WTC11 (cell line): ENCODE data around the gene CDH13. TPM values are rescaled to one million over a fixed set of nuclear protein-coding genes. Genes with fewer than 3 reads are reported as not detected.
A peak's percentile ranks its signal among the peaks of the same experiment; 100 is the strongest.

Experiments used
- ATAC-seq: fragments of 200-7000 bp; cut with Tn5 transposase; 2 replicates; pipeline ENCODE4 v1.10.0; 2021; ENCODE audit warnings: mild to moderate bottlenecking, moderate library complexity
- CTCF ChIA-PET: fragments of 300-600 bp; sonication (Branson Sonifier 250); formaldehyde crosslinking; loops from one replicate; lab custom pipeline; 2021; ENCODE audit warnings: antibody characterized with exemption; lab: Charles Lee
- POLR2A ChIA-PET: fragments of 350-600 bp; sonication (Branson Sonifier 250); formaldehyde crosslinking; loops from one replicate; lab custom pipeline; 2021; ENCODE audit warnings: antibody characterized with exemption; lab: Charles Lee
- DNase-seq: peaks from one replicate; pipeline ENCODE4 v3.0.0; 2021; ENCODE audit warnings: low spot score
- H3K27ac Mint-ChIP-seq: 2 replicates; pipeline ENCODE4 v1.8.0; 2021; ENCODE audit warnings: mixed read lengths
- H3K27me3 Mint-ChIP-seq: 2 replicates; pipeline ENCODE4 v1.8.0; 2021; ENCODE audit warnings: low read depth, mild to moderate bottlenecking, moderate library complexity, mixed read lengths
- H3K36me3 Mint-ChIP-seq: 2 replicates; pipeline ENCODE4 v1.8.0; 2021; ENCODE audit warnings: mixed read lengths
- H3K4me1 Mint-ChIP-seq: 2 replicates; pipeline ENCODE4 v1.8.0; 2022; ENCODE audit warnings: mixed read lengths
- H3K4me3 Mint-ChIP-seq: 2 replicates; pipeline ENCODE4 v1.8.0; 2021; ENCODE audit warnings: mild to moderate bottlenecking, moderate library complexity, mixed read lengths
- H3K9me3 Mint-ChIP-seq: 2 replicates; pipeline ENCODE4 v1.8.0; 2021; ENCODE audit warnings: mixed read lengths
- HMGA2 ChIP-seq: fragments of 250-450 bp; sonication (Bioruptor Pico); IDR thresholded peaks from 2 replicates; pipeline ENCODE4 v1.4.0; 2021; ENCODE audit warnings: mild to moderate bottlenecking, moderate library complexity
- JAZF1 ChIP-seq: fragments of 250-450 bp; sonication (Bioruptor Pico); IDR thresholded peaks from 2 replicates; pipeline ENCODE4 v1.9.0; 2021; ENCODE audit warnings: moderate library complexity, mild to moderate bottlenecking, inconsistent platforms
- KAT7 ChIP-seq: sonication (generic); formaldehyde crosslinking; IDR thresholded peaks from 2 replicates; pipeline ENCODE4 v1.8.1; 2023; ENCODE audit warnings: missing genetic modification reagents, mild to moderate bottlenecking, borderline replicate concordance
- NFATC4 ChIP-seq: fragments of 250-450 bp; sonication (Bioruptor Pico); IDR thresholded peaks from 2 replicates; pipeline ENCODE4 v1.9.0; 2021; ENCODE audit warnings: mild to moderate bottlenecking
- RORB ChIP-seq: fragments of 250-450 bp; sonication (Bioruptor Pico); IDR thresholded peaks from 2 replicates; pipeline ENCODE4 v1.9.0; 2021; ENCODE audit warnings: mild to moderate bottlenecking
- TCF7 ChIP-seq: sonication (generic); formaldehyde crosslinking; IDR thresholded peaks from 2 replicates; pipeline ENCODE4 v1.8.0; 2022; ENCODE audit warnings: mild to moderate bottlenecking, low read depth, missing genetic modification reagents, moderate library complexity
- TEAD1 ChIP-seq: sonication (generic); formaldehyde crosslinking; IDR thresholded peaks from 2 replicates; pipeline ENCODE4 v1.8.0; 2022; ENCODE audit warnings: mild to moderate bottlenecking, missing genetic modification reagents
- ZNF121 ChIP-seq: sonication (generic); formaldehyde crosslinking; IDR thresholded peaks from 2 replicates; pipeline ENCODE4 v1.8.0; 2023; ENCODE audit warnings: missing genetic modification reagents
- ZNF396 ChIP-seq: fragments of 250-450 bp; sonication (Bioruptor Pico); IDR thresholded peaks from 2 replicates; pipeline ENCODE4 v1.8.0; 2021; ENCODE audit warnings: mild to moderate bottlenecking, moderate library complexity, borderline replicate concordance
- total RNA-seq: library from RNA; stranded (reverse); gene quantifications from 3 replicates; pipeline ENCODE4 v1.2.3, GENCODE V29; 2021
- TF ChIP-seq, protein P1 (sequence below): fragments of 200-600 bp; IDR thresholded peaks from 2 replicates; pipeline ENCODE4 v1.8.0; 2022; ENCODE audit warnings: antibody characterized with exemption
- TF ChIP-seq, protein P2 (sequence below): sonication (generic); formaldehyde crosslinking; IDR thresholded peaks from 2 replicates; pipeline ENCODE4 v1.8.0; 2023; ENCODE audit warnings: missing genetic modification reagents, mild to moderate bottlenecking, borderline replicate concordance
- TF ChIP-seq, protein P3 (sequence below): fragments of 250-450 bp; sonication (Bioruptor Pico); conservative IDR thresholded peaks from 2 replicates; pipeline ENCODE4 v1.9.0; 2021; ENCODE audit warnings: mild to moderate bottlenecking
- TF ChIP-seq, protein P4 (sequence below): sonication (generic); formaldehyde crosslinking; conservative IDR thresholded peaks from 2 replicates; pipeline ENCODE4 v1.8.1; 2023; ENCODE audit warnings: mild to moderate bottlenecking, low read depth, missing genetic modification reagents, moderate library complexity
- TF ChIP-seq, protein P5 (sequence below): sonication (generic); formaldehyde crosslinking; IDR thresholded peaks from 2 replicates; pipeline ENCODE4 v1.8.0; 2023; ENCODE audit warnings: mild to moderate bottlenecking, missing genetic modification reagents
- TF ChIP-seq, protein P6 (sequence below): fragments of 250-450 bp; sonication (Bioruptor Pico); IDR thresholded peaks from 2 replicates; pipeline ENCODE4 v1.9.0; 2021; ENCODE audit warnings: mild to moderate bottlenecking

The CDH13 gene
- total RNA-seq, 1 experiment from 2014 or later: 0.81 TPM

DNA sequence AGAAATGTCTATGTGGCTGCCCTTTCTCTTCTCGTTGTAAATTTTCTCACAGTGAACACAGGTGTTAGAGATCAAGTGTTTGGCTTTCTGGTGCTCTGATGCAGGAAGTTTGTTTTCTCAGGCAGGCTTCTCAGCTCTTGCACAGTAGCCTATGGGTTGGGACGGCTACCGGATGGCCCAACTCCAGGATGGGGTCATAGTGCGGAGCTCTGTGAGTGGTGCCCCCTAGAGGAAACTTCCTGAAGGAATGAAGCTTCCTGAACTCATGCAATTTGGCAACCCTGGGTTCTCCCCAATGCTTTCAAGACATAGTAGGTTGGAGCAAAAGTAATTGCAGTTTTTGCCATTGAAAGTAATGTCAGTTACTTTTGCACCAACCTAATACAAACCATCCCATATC is 773.5 kb downstream of the CDH13 start:
- no peak for TF ChIP-seq RORB (CRISPR knock-in tag)
- TF ChIP-seq, protein P1, sequence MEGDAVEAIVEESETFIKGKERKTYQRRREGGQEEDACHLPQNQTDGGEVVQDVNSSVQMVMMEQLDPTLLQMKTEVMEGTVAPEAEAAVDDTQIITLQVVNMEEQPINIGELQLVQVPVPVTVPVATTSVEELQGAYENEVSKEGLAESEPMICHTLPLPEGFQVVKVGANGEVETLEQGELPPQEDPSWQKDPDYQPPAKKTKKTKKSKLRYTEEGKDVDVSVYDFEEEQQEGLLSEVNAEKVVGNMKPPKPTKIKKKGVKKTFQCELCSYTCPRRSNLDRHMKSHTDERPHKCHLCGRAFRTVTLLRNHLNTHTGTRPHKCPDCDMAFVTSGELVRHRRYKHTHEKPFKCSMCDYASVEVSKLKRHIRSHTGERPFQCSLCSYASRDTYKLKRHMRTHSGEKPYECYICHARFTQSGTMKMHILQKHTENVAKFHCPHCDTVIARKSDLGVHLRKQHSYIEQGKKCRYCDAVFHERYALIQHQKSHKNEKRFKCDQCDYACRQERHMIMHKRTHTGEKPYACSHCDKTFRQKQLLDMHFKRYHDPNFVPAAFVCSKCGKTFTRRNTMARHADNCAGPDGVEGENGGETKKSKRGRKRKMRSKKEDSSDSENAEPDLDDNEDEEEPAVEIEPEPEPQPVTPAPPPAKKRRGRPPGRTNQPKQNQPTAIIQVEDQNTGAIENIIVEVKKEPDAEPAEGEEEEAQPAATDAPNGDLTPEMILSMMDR: peak; percentile 16; the same call in 1 of the 2 replicates
- Mint-ChIP-seq H3K9me3 (peaks cover 23% of the 10 kb centered on the region), H3K27me3 (no peaks in the 10 kb centered on the region; the same call in 1 of the 2 replicates), H3K27ac (no peak overlapping the region), H3K4me1 (no peaks in the 10 kb centered on the region), H3K36me3 (no peaks in the 10 kb centered on the region), H3K4me3 (no peak overlapping the region)
- ATAC-seq (peak; percentile 100), DNase-seq (peak; percentile 66)
- POLR2A ChIA-PET: no interaction called here
- CTCF ChIA-PET: interaction anchor here (0.5 to 1.7 kb wide), 23 partner anchors 8 to 609 kb away, joined by 3 to 10 read pairs (median 4); no protein-coding TSS in a partner anchor

DNA sequence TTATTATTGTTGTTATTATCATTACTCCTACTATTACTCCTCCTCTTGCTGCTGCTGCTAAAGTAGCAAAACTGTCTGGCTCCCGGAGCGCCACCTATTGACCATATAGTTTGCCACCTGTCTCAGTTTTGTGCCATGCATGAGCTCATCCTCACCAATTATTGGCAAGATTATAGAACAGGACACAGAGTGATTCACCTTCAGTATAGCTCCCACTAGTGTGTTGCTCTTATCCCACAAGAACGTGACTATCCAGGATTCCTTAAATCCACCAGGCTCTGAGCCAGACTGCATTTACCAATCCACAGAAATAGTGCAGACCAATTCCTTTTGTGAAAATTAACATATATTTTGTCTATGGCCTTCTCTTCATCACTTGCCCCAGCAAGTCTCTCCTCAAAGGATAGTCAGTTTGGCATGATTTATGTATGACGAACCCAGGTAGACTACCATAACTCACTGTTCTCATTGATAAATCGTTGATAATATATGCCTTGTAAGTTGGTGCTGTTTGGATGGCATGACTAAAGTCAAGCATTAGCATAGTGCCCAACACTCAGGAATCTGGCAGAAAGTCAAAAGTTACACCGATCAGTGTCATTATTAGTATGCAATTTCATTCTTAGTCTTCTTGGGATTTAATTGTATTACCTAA is 775.5 kb downstream of the CDH13 start:
- ChIA-PET POLR2A (no interaction called here), CTCF (interaction anchor here (0.6 to 2.1 kb wide), 15 partner anchors 9 to 289 kb away, joined by 3 to 15 read pairs (median 4); no protein-coding TSS in a partner anchor)
- DNase-seq (peak; percentile 28), ATAC-seq (no peak)
- Mint-ChIP-seq H3K4me1 (no peaks in the 10 kb centered on the region), H3K4me3 (no peak overlapping the region), H3K36me3 (no peaks in the 10 kb centered on the region), H3K27ac (no peak overlapping the region), H3K27me3 (no peaks in the 10 kb centered on the region; the same call in 1 of the 2 replicates), H3K9me3 (peaks cover 9% of the 10 kb centered on the region)
- TF ChIP-seq TEAD1 (CRISPR knock-in tag) (no peak), ZNF121 (CRISPR knock-in tag) (no peak), NFATC4 (CRISPR knock-in tag) (no peak), KAT7 (CRISPR knock-in tag) (no peak), HMGA2 (CRISPR knock-in tag) (no peak), JAZF1 (CRISPR knock-in tag) (no peak), ZNF396 (no peak), RORB (CRISPR knock-in tag) (no peak), TCF7 (no peak)
- TF ChIP-seq, protein P2, sequence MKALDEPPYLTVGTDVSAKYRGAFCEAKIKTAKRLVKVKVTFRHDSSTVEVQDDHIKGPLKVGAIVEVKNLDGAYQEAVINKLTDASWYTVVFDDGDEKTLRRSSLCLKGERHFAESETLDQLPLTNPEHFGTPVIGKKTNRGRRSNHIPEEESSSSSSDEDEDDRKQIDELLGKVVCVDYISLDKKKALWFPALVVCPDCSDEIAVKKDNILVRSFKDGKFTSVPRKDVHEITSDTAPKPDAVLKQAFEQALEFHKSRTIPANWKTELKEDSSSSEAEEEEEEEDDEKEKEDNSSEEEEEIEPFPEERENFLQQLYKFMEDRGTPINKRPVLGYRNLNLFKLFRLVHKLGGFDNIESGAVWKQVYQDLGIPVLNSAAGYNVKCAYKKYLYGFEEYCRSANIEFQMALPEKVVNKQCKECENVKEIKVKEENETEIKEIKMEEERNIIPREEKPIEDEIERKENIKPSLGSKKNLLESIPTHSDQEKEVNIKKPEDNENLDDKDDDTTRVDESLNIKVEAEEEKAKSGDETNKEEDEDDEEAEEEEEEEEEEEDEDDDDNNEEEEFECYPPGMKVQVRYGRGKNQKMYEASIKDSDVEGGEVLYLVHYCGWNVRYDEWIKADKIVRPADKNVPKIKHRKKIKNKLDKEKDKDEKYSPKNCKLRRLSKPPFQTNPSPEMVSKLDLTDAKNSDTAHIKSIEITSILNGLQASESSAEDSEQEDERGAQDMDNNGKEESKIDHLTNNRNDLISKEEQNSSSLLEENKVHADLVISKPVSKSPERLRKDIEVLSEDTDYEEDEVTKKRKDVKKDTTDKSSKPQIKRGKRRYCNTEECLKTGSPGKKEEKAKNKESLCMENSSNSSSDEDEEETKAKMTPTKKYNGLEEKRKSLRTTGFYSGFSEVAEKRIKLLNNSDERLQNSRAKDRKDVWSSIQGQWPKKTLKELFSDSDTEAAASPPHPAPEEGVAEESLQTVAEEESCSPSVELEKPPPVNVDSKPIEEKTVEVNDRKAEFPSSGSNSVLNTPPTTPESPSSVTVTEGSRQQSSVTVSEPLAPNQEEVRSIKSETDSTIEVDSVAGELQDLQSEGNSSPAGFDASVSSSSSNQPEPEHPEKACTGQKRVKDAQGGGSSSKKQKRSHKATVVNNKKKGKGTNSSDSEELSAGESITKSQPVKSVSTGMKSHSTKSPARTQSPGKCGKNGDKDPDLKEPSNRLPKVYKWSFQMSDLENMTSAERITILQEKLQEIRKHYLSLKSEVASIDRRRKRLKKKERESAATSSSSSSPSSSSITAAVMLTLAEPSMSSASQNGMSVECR (CRISPR knock-in tag): no peak
- TF ChIP-seq, protein P3, sequence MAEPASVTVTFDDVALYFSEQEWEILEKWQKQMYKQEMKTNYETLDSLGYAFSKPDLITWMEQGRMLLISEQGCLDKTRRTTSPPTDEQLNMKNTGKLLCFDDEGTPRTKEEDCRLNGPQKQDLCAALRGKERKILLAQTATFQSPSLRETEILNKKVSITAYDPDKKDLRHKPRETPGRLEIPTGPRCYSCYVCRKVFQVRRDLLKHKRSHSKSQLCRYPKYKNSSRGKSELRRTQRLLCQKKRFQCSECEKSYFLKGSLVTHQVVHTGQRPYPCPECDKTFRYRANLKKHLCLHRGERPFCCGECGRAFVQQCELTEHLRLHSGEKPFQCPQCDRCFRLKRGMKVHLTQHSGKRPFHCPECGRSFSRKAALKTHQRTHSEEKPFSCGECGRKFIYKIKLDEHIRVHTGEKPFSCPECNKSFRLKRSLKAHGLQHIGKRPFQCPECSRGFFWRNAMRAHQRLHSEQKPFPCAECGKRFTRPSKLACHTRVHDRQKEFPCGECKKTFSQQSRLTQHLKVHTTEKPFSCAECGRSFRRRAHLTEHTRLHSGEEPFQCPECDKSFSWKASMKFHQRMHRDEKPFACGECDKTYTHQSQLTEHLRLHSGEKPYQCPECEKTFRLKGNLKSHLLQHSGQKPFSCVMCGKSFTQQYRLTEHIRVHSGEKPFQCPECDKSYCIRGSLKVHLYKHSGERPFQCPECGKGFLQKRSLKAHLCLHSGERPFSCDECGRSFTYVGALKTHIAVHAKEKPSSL: no peak
- TF ChIP-seq, protein P4, sequence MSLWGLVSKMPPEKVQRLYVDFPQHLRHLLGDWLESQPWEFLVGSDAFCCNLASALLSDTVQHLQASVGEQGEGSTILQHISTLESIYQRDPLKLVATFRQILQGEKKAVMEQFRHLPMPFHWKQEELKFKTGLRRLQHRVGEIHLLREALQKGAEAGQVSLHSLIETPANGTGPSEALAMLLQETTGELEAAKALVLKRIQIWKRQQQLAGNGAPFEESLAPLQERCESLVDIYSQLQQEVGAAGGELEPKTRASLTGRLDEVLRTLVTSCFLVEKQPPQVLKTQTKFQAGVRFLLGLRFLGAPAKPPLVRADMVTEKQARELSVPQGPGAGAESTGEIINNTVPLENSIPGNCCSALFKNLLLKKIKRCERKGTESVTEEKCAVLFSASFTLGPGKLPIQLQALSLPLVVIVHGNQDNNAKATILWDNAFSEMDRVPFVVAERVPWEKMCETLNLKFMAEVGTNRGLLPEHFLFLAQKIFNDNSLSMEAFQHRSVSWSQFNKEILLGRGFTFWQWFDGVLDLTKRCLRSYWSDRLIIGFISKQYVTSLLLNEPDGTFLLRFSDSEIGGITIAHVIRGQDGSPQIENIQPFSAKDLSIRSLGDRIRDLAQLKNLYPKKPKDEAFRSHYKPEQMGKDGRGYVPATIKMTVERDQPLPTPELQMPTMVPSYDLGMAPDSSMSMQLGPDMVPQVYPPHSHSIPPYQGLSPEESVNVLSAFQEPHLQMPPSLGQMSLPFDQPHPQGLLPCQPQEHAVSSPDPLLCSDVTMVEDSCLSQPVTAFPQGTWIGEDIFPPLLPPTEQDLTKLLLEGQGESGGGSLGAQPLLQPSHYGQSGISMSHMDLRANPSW (CRISPR knock-in tag): no peak
- TF ChIP-seq, protein P5, sequence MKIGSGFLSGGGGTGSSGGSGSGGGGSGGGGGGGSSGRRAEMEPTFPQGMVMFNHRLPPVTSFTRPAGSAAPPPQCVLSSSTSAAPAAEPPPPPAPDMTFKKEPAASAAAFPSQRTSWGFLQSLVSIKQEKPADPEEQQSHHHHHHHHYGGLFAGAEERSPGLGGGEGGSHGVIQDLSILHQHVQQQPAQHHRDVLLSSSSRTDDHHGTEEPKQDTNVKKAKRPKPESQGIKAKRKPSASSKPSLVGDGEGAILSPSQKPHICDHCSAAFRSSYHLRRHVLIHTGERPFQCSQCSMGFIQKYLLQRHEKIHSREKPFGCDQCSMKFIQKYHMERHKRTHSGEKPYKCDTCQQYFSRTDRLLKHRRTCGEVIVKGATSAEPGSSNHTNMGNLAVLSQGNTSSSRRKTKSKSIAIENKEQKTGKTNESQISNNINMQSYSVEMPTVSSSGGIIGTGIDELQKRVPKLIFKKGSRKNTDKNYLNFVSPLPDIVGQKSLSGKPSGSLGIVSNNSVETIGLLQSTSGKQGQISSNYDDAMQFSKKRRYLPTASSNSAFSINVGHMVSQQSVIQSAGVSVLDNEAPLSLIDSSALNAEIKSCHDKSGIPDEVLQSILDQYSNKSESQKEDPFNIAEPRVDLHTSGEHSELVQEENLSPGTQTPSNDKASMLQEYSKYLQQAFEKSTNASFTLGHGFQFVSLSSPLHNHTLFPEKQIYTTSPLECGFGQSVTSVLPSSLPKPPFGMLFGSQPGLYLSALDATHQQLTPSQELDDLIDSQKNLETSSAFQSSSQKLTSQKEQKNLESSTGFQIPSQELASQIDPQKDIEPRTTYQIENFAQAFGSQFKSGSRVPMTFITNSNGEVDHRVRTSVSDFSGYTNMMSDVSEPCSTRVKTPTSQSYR: no peak
- TF ChIP-seq, protein P6, sequence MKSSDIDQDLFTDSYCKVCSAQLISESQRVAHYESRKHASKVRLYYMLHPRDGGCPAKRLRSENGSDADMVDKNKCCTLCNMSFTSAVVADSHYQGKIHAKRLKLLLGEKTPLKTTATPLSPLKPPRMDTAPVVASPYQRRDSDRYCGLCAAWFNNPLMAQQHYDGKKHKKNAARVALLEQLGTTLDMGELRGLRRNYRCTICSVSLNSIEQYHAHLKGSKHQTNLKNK: no peak
